H1 (cell line): Measurements from ENCODE around the gene S1PR1.

Experiments
- CEBPB ChIP-seq: IDR thresholded peaks from 2 replicates; pipeline ENCODE4 v1.6.1; 2012; ENCODE audit warnings: low read depth, low read length
- EZH2 ChIP-seq: fragments of 200-600 bp; sonication (generic); IDR thresholded peaks from 2 replicates; pipeline ENCODE4 v1.7.1; 2012; ENCODE audit warnings: low read depth, mild to moderate bottlenecking, moderate library complexity, low read length, inconsistent platforms; ENCODE audit not compliant: severe bottlenecking
- JUND ChIP-seq: IDR thresholded peaks from 2 replicates; pipeline ENCODE4 v1.6.1; 2011; ENCODE audit warnings: mild to moderate bottlenecking, improper control_type of control experiment, low read length
- NRF1 ChIP-seq: IDR thresholded peaks from 2 replicates; pipeline ENCODE4 v1.6.1; 2011; ENCODE audit warnings: mild to moderate bottlenecking, low read depth, low read length, improper control_type of control experiment
- POLR2A ChIP-seq, 2 experiments: IDR thresholded peaks; 1 replicate in 1 of 2; 2 replicates in 1 of 2; pipeline ENCODE4 v1.6.1; 2011; ENCODE audit warnings: low read depth in 2 of 2, low read length in 2 of 2, mild to moderate bottlenecking in 2 of 2; ENCODE audit errors: control extremely low read depth in 1 of 2
- RAD21 ChIP-seq, 2 experiments: IDR thresholded peaks in 1 of 2; conservative IDR thresholded peaks in 1 of 2; 2 replicates each; pipeline ENCODE4 v1.6.1; 2011; ENCODE audit warnings: low read depth in 2 of 2, low read length in 2 of 2, improper control_type of control experiment in 1 of 2, inconsistent platforms in 1 of 2, mild to moderate bottlenecking in 1 of 2, moderate library complexity in 1 of 2
- RFX5 ChIP-seq: IDR thresholded peaks from 2 replicates; pipeline ENCODE4 v1.6.1; 2011; ENCODE audit warnings: low read depth, low read length, improper control_type of control experiment, borderline replicate concordance
- RNF2 ChIP-seq: fragments of 200-900, 300-1000 bp; sonication (generic); IDR thresholded peaks from 2 replicates; pipeline ENCODE4 v1.7.1; 2016; ENCODE audit warnings: borderline replicate concordance, low read depth, mild to moderate bottlenecking, antibody characterized with exemption, low read length; ENCODE audit not compliant: poor library complexity, severe bottlenecking; ENCODE audit errors: missing control alignments
- SRF ChIP-seq: IDR thresholded peaks from 2 replicates; pipeline ENCODE4 v1.6.1; 2011; ENCODE audit warnings: mild to moderate bottlenecking, low read depth, low read length, moderate library complexity
- YY1 ChIP-seq: IDR thresholded peaks from 2 replicates; pipeline ENCODE4 v1.6.1; 2011; ENCODE audit warnings: low read depth, mild to moderate bottlenecking, low read length
- TF ChIP-seq, protein P1 (sequence below), 3 experiments: IDR thresholded peaks; 1 replicate in 2 of 3; 2 replicates in 1 of 3; pipeline versions ENCODE4 v1.5.1 to v1.6.1; 2011; ENCODE audit warnings: low read length in 3 of 3, mild to moderate bottlenecking in 3 of 3, inconsistent platforms in 2 of 3, low read depth in 1 of 3, moderate library complexity in 1 of 3; ENCODE audit not compliant: insufficient read depth in 1 of 3; ENCODE audit errors: control extremely low read depth in 1 of 3

DNA sequence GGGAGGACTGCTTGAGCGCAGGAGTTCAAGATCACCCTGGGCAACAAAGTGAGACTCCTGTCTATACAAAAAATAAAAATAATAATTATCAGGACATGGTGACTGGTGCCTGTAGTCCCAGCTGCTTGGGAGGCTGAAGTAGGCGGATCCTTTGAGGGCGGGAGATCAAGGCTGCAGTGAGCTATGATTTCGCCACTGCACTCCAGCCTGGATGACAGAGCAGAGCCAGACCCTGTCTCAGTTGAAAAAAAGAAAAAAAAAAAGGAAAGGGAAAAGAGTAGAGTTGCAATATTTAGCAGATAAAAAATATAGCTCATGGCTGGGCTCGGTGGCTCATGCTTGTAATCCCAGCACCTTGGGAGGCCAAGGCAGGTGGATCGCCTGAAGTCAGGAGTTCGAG, 3.3 kb upstream of the S1PR1 start:
- TF ChIP-seq NRF1, result no peak
- no peak for TF ChIP-seq POLR2A (IDR thresholded peaks at IDR 0.05; ENCODE audit: control extremely low read depth in 1 of 2, low read depth in 2 of 2, low read length in 2 of 2)
- no peak for TF ChIP-seq YY1
- TF ChIP-seq SRF, result no peak
- TF ChIP-seq RNF2, result no peak
- TF ChIP-seq, protein P1, sequence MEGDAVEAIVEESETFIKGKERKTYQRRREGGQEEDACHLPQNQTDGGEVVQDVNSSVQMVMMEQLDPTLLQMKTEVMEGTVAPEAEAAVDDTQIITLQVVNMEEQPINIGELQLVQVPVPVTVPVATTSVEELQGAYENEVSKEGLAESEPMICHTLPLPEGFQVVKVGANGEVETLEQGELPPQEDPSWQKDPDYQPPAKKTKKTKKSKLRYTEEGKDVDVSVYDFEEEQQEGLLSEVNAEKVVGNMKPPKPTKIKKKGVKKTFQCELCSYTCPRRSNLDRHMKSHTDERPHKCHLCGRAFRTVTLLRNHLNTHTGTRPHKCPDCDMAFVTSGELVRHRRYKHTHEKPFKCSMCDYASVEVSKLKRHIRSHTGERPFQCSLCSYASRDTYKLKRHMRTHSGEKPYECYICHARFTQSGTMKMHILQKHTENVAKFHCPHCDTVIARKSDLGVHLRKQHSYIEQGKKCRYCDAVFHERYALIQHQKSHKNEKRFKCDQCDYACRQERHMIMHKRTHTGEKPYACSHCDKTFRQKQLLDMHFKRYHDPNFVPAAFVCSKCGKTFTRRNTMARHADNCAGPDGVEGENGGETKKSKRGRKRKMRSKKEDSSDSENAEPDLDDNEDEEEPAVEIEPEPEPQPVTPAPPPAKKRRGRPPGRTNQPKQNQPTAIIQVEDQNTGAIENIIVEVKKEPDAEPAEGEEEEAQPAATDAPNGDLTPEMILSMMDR (IDR thresholded peaks at IDR 0.05; ENCODE audit: control extremely low read depth in 1 of 3, insufficient read depth in 1 of 3, low read depth in 1 of 3, low read length in 3 of 3), result no peak
- no peak for TF ChIP-seq RAD21 (IDR thresholded peaks at IDR 0.05 in 1 of 2, conservative IDR thresholded peaks at IDR 0.05 in 1 of 2; ENCODE audit: low read depth in 2 of 2, low read length in 2 of 2)
- TF ChIP-seq EZH2, result no peak
- TF ChIP-seq RFX5, result no peak
- no peak for TF ChIP-seq CEBPB
- TF ChIP-seq JUND, result no peak
